Heart right ventricle (tissue), 16 donors: ENCODE data around the gene MBNL2. TPM values are rescaled to one million over a fixed set of nuclear protein-coding genes. Genes with fewer than 3 reads are reported as not detected.
A peak's percentile ranks its signal among the peaks of the same experiment; 100 is the strongest.

Experiments used
- ATAC-seq, 8 donors: fragments of 200-7000 bp; cut with Tn5 transposase; one replicate each; pipeline ENCODE4 v1.9.1; 2020; ENCODE audit warnings: mild to moderate bottlenecking in 8 of 8, moderate library complexity in 8 of 8, moderate number of reproducible peaks in 1 of 8
- DNase-seq, 2 donors: peaks; one replicate each; pipeline ENCODE4 v3.0.0-alpha.2; 2020
- H3K27ac ChIP-seq, 10 donors: fragments of 200-600 bp; sonication (generic) in 2 of 10; one replicate each; pipeline versions ENCODE4 v1.5.0 to v1.8.0; 2020 to 2022; ENCODE audit warnings: mild to moderate bottlenecking in 3 of 10
- H3K27me3 ChIP-seq, 7 donors: fragments of 200-600 bp; one replicate each; pipeline ENCODE4 v1.8.0; 2021 to 2022; ENCODE audit warnings: mild to moderate bottlenecking in 2 of 7
- H3K36me3 ChIP-seq, 9 donors: fragments of 200-600 bp; sonication (generic) in 1 of 9; one replicate each; pipeline versions ENCODE4 v1.5.0 to v1.8.0; 2020 to 2022; ENCODE audit warnings: mild to moderate bottlenecking in 2 of 9
- H3K4me1 ChIP-seq, 9 donors: fragments of 200-600 bp; sonication (generic) in 1 of 9; one replicate each; pipeline versions ENCODE4 v1.5.0 to v1.8.0; 2020 to 2022; ENCODE audit warnings: mild to moderate bottlenecking in 4 of 9
- H3K4me3 ChIP-seq, 10 donors: fragments of 200-600 bp; sonication (generic) in 2 of 10; one replicate each; pipeline versions ENCODE4 v1.5.0 to v1.8.0; 2020 to 2022; ENCODE audit warnings: mild to moderate bottlenecking in 7 of 10, moderate library complexity in 2 of 10
- H3K9me3 ChIP-seq, 11 donors: fragments of 200-600 bp in 10 of 11; sonication (generic) in 2 of 11; one replicate each; pipeline versions ENCODE4 v1.5.0 to v1.8.0; 2013 to 2022; ENCODE audit warnings: mild to moderate bottlenecking in 2 of 11, control low read depth in 1 of 11, moderate library complexity in 1 of 11
- CTCF ChIP-seq, 9 donors: fragments of 200-600 bp; sonication (generic) in 2 of 9; IDR thresholded peaks; one replicate each; pipeline versions ENCODE4 v1.5.0 to v1.8.0; 2021 to 2022; ENCODE audit warnings: antibody characterized with exemption in 9 of 9, mild to moderate bottlenecking in 5 of 9, moderate library complexity in 1 of 9
- WGBS, 2 donors: extraction: QIAGEN DNeasy Blood & Tissue Kit; methylation state at CpG; one replicate each; pipeline ENCODE4 v1.1.7; 2013; ENCODE audit warnings: inconsistent platforms in 1 of 2; 5-methylcytosine and 5-hydroxymethylcytosine counted together
- intact Hi-C, 10 donors: fragments of 100-400 bp; cut with DNase I; formaldehyde crosslinking; loops; one replicate each; pipeline versions ENCODE4 v1.11.1 to v1.14.2; 2022
- polyA plus RNA-seq, 2 donors: library from polyadenylated mRNA; stranded (reverse); fragments of 200-250 nt; gene quantifications; one replicate each; pipeline ENCODE4 v1.2.3, GENCODE V29; 2013
- total RNA-seq, 10 donors: library from RNA; stranded (reverse); fragmentation: NEBNext Ultra II Directional in 3 of 10; extraction: Animal tissue kit (Norgen Biotek cat#: 25700) in 3 of 10; gene quantifications; one replicate each; pipeline versions ENCODE4 v1.2.1 to v1.2.4, GENCODE V29; 2021 to 2023
- donor health status: Arrhythmogenic right ventricular cardiomyopathy.
- donor health status: ischemic (EF 13 %, LVEDD 7.1; RV severe dilation, severe dysfunction).
- donor health status: healthy with polysubstance abuse.
- donor health status: DM: no; HTN: yes; CAD: no.
- donor health status: DM: no; HTN: no; CAD: no.
- donor health status: ischemic (EF 25% LVEDD 6.9; RV normal size, moderate dysfunction).
- donor health status: ischemic (EF 25% LVEDD 5.7; RV mildly dilated, moderate dysfunction).
- donor health status: healthy.
- donor health status: DM: yes; HTN: yes; CAD: no.
- donor health status: Ischemic cardiomyopathy.
- donor health status: ischemic (EF 35%, LVEDD 5.7; RV mildly dilated, moderate dysfunction).
- donor health status: nonischemic (EF 11% LVEDD 7.7; RV severe dilation, severe dysfunction).
- donor health status: DM: yes; HTN: yes; CAD: no.
- donor health status: PGD.
- donor health status: ischemic (EF 29% LVEDD 5.4; RV normal size, mild dysfunction).
- donor health status: nonischemic (EF 23%, LVEDD 6.1; RV moderate dilation, normal function).

The MBNL2 gene
- total and polyA plus RNA-seq, 12 donors: 17.2 to 95.0 (median 83.2) TPM

- Histone ChIP-seq H3K36me3 (peaks cover 0 to 8% (median 0%) of the 10 kb centered on the region in 9 donors), H3K4me1 (peaks cover 8 to 88% (median 52%) of the 10 kb centered on the region in 9 donors), H3K27ac (peak overlapping the region in 5 of 10 donors; percentile 3 to 48 (median 18)), H3K27me3 (no peaks in the 10 kb centered on the region), H3K4me3 (no peak overlapping the region), H3K9me3 (no peaks in the 10 kb centered on the region)
- DNase-seq (no peak), ATAC-seq (no peak)
- 89 to 92% methylated on average over 8 of the region's 8 CpGs for WGBS, 2 donors
- TF ChIP-seq CTCF (IDR thresholded peaks at IDR 0.05): no peak
- intact Hi-C loops: loop anchor here in 1 of 10 donors (10.0 kb wide), 1 partner anchor 63 kb away; no protein-coding TSS in a partner anchor
Observed at GRCh38 chr13:97301382-97302095, 79.4 kb downstream of the MBNL2 start.

- H3K4me3 ChIP-seq: no peak overlapping the region
- DNase-seq (no peak), ATAC-seq (peak; percentile 25 to 90 (median 74))
- H3K27me3 ChIP-seq: no peaks in the 10 kb centered on the region
- peaks cover 0 to under 1% (median 0%) of the 10 kb centered on the region in 9 donors for H3K36me3 ChIP-seq
- TF ChIP-seq CTCF (IDR thresholded peaks at IDR 0.05): no peak
- H3K9me3 ChIP-seq: no peaks in the 10 kb centered on the region
- H3K4me1 ChIP-seq: peaks cover 11 to 91% (median 61%) of the 10 kb centered on the region in 9 donors
- intact Hi-C loops: loop anchor here in 1 of 10 donors (10.0 kb wide), 1 partner anchor 62 kb away; no protein-coding TSS in a partner anchor
- H3K27ac ChIP-seq: peak overlapping the region in 5 of 10 donors; percentile 3 to 48 (median 7)
- 47 to 54% methylated on average over 3 of the region's 3 CpGs for WGBS, 2 donors
Observed at GRCh38 chr13:97302611-97303010, 80.5 kb downstream of the MBNL2 start.

GRCh38 chr13:97306106-97306505, 84.0 kb downstream of the MBNL2 start:
- Histone ChIP-seq H3K27me3 (no peaks in the 10 kb centered on the region), H3K4me1 (peaks cover 15 to 95% (median 61%) of the 10 kb centered on the region in 9 donors), H3K27ac (peak overlapping the region in 2 of 10 donors; percentile 11 to 28), H3K36me3 (no peaks in the 10 kb centered on the region), H3K4me3 (no peak overlapping the region), H3K9me3 (no peaks in the 10 kb centered on the region)
- WGBS, 2 donors: 83 to 84% methylated on average over 1 of the region's 1 CpG
- intact Hi-C loops: loop anchor here in 1 of 10 donors (10.0 kb wide), 1 partner anchor 59 kb away; no protein-coding TSS in a partner anchor
- TF ChIP-seq CTCF (IDR thresholded peaks at IDR 0.05): no peak
- DNase-seq (no peak), ATAC-seq (no peak)

DNA sequence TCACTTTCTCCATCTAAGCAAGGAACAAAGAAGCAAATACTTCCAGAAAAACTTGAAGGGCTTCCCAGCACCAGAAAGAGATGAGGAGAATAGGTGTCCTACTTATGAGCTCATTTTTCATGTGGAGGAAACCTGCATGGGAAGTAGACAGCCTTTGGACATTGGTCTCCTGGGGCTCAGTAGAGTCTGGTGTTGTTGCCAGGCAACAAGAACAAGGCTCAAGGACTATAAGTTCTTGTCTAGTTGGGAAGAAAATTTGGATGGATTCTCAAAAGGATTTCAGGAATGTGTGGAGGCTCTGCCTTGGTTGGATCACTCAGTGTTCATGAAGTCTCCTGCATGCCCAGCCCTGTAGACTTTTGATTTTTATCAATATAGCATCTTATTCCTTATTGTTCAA, 84.5 kb downstream of the MBNL2 start:
- Histone ChIP-seq H3K4me1 (peaks cover 15 to 95% (median 55%) of the 10 kb centered on the region in 9 donors), H3K36me3 (no peaks in the 10 kb centered on the region), H3K4me3 (no peak overlapping the region), H3K27ac (peak overlapping the region in 2 of 10 donors; percentile 11 to 28), H3K9me3 (no peaks in the 10 kb centered on the region), H3K27me3 (no peaks in the 10 kb centered on the region)
- DNase-seq (no peak), ATAC-seq (peak in 5 of 8 donors; percentile 24 to 58 (median 30))
- intact Hi-C loops: loop anchor here in 1 of 10 donors (10.0 kb wide), 1 partner anchor 58 kb away; no protein-coding TSS in a partner anchor
- no peak for TF ChIP-seq CTCF (IDR thresholded peaks at IDR 0.05)
